HL-60 (cell line): ENCODE data around the gene GNG7.

ENCODE experiments used
- DNase-seq, 2 experiments: peaks; one replicate each; pipeline ENCODE4 v3.0.0-alpha.2; 2010 to 2020; ENCODE audit warnings: low read depth in 1 of 2, low spot score in 1 of 2
- H3K27ac ChIP-seq: fragments of 250-450 bp; sonication (Bioruptor Pico); replicated peaks from 2 replicates; pipeline ENCODE4 v1.5.1; 2020; ENCODE audit warnings: mild to moderate bottlenecking, moderate library complexity
- H3K27me3 ChIP-seq: fragments of 250-450 bp; sonication (Bioruptor Pico); 2 replicates; pipeline ENCODE4 v1.5.1; 2021; ENCODE audit warnings: mild to moderate bottlenecking, moderate library complexity; ENCODE audit not compliant: insufficient read depth, poor library complexity, severe bottlenecking
- H3K4me3 ChIP-seq: replicated peaks from 2 replicates; pipeline ENCODE4 v1.5.1; 2011; ENCODE audit warnings: mild to moderate bottlenecking, control low read depth, low read length; ENCODE audit not compliant: insufficient read depth
- GABPA ChIP-seq: IDR thresholded peaks from 2 replicates; pipeline ENCODE4 v1.6.1; 2012; ENCODE audit warnings: low read depth
- POLR2AphosphoS5 ChIP-seq: IDR thresholded peaks from 2 replicates; pipeline ENCODE4 v1.6.1; 2012; ENCODE audit warnings: low read depth
- REST ChIP-seq: IDR thresholded peaks from 2 replicates; pipeline ENCODE4 v1.6.1; 2012; ENCODE audit warnings: low read depth; ENCODE audit not compliant: insufficient replicate concordance
- SPI1 ChIP-seq: IDR thresholded peaks from 2 replicates; pipeline ENCODE4 v1.6.1; 2012; ENCODE audit warnings: low read depth, mild to moderate bottlenecking, borderline replicate concordance
- TF ChIP-seq, protein P1 (sequence below): IDR thresholded peaks from one replicate; pipeline ENCODE4 v1.5.1; 2011; ENCODE audit warnings: low read length, control low read depth, inconsistent platforms; ENCODE audit not compliant: insufficient read depth

GNG7 gene

GRCh38 chr19:2594319-2594718 lies 108.2 kb downstream of the GNG7 start:
- H3K4me3 ChIP-seq, result no peak overlapping the region
- no peaks in the 10 kb centered on the region for H3K27me3 ChIP-seq
- no peak for DNase-seq
- TF ChIP-seq POLR2AphosphoS5 (no peak), GABPA (no peak), REST (no peak), SPI1 (no peak)
- TF ChIP-seq, protein P1, sequence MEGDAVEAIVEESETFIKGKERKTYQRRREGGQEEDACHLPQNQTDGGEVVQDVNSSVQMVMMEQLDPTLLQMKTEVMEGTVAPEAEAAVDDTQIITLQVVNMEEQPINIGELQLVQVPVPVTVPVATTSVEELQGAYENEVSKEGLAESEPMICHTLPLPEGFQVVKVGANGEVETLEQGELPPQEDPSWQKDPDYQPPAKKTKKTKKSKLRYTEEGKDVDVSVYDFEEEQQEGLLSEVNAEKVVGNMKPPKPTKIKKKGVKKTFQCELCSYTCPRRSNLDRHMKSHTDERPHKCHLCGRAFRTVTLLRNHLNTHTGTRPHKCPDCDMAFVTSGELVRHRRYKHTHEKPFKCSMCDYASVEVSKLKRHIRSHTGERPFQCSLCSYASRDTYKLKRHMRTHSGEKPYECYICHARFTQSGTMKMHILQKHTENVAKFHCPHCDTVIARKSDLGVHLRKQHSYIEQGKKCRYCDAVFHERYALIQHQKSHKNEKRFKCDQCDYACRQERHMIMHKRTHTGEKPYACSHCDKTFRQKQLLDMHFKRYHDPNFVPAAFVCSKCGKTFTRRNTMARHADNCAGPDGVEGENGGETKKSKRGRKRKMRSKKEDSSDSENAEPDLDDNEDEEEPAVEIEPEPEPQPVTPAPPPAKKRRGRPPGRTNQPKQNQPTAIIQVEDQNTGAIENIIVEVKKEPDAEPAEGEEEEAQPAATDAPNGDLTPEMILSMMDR, result no peak
- no peak overlapping the region for H3K27ac ChIP-seq

DNA sequence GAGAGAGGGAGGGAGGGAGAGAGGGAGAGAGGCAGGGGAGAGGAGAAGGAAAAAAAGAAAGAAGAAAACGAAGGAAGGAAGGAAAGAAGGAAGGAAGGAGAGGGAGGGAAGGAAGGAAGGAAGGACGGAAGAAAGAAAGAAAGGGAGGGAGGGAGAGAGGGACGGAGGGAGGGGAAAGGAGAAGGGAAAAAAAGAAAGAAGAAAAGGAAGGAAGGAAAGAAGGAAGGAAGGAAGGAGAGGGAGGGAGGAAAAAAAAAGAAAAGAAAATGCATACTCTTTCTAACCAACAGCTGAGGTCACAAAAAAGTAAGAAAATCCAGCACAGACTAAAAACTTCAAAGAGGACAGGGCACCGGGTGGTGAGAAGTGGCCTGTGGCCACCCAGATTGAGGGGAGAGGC lies 109.7 kb downstream of the GNG7 start:
- DNase-seq, result no peak
- Histone ChIP-seq H3K4me3 (no peak overlapping the region), H3K27ac (no peak overlapping the region), H3K27me3 (no peaks in the 10 kb centered on the region)
- TF ChIP-seq POLR2AphosphoS5 (no peak), GABPA (no peak), SPI1 (no peak), REST (no peak)
- TF ChIP-seq, protein P1, result no peak

GRCh38 chr19:2591537-2592291 lies 110.8 kb downstream of the GNG7 start:
- no peaks in the 10 kb centered on the region for H3K27me3 ChIP-seq
- no peak overlapping the region for H3K27ac ChIP-seq
- TF ChIP-seq REST (no peak), POLR2AphosphoS5 (no peak), GABPA (no peak), SPI1 (no peak)
- TF ChIP-seq, protein P1, result no peak
- no peak for DNase-seq
- H3K4me3 ChIP-seq, result no peak overlapping the region
